Thyroid gland (tissue), 4 donors: Measurements from ENCODE around the gene ELMO1.

Experiments used
- POLR2A ChIP-seq, 2 donors: fragments of 450-650 bp; IDR thresholded peaks; one replicate each; pipeline ENCODE4 v1.6.1; 2017; ENCODE audit warnings: antibody characterized with exemption in 2 of 2, mild to moderate bottlenecking in 2 of 2, moderate library complexity in 1 of 2
- TF ChIP-seq, protein P1 (sequence below), 6 experiments: fragments of 200-600 bp in 3 of 6; fragments of 450-650 bp in 3 of 6; sonication (generic) in 3 of 6; IDR thresholded peaks; one replicate each; pipeline ENCODE4 v1.5.1; 2016 to 2019; ENCODE audit warnings: antibody characterized with exemption in 6 of 6, mild to moderate bottlenecking in 2 of 6, inconsistent platforms in 1 of 6, moderate library complexity in 1 of 6

DNA sequence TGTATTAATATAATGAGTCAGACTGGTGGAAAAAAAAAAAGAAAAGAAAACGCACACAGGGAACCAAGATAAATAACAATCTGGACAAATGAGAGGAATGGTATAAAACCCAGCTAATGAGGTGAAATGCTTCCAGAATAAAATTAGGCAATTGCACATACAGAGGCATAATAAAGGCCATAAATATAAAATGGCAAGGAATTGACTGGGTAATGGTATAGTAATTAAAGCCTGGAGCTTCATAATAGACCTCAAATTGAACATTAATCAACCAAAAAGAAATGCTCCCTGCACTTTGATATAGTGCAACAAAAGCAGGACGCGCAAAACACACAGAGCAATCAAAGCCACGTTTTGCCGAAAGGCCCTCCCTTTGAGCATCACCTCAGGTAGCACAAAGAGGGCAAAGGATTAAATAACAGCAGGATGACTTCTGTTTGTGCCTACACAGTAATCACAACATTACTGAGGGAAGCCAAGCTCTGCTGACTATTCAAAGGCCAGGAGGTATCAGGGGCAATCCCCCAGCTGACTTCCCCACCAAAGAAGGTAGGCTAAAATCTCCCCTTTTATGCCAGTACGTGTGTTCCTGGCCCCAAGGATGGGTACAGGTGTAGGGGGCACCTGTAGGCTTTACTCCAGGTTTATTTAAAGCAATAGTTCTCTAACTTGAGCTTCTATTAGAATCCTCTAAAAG, 343.7 kb downstream of the ELMO1 start:
- no peak for TF ChIP-seq POLR2A (IDR thresholded peaks at IDR 0.05)
- TF ChIP-seq, protein P1, sequence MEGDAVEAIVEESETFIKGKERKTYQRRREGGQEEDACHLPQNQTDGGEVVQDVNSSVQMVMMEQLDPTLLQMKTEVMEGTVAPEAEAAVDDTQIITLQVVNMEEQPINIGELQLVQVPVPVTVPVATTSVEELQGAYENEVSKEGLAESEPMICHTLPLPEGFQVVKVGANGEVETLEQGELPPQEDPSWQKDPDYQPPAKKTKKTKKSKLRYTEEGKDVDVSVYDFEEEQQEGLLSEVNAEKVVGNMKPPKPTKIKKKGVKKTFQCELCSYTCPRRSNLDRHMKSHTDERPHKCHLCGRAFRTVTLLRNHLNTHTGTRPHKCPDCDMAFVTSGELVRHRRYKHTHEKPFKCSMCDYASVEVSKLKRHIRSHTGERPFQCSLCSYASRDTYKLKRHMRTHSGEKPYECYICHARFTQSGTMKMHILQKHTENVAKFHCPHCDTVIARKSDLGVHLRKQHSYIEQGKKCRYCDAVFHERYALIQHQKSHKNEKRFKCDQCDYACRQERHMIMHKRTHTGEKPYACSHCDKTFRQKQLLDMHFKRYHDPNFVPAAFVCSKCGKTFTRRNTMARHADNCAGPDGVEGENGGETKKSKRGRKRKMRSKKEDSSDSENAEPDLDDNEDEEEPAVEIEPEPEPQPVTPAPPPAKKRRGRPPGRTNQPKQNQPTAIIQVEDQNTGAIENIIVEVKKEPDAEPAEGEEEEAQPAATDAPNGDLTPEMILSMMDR (IDR thresholded peaks at IDR 0.05), result no peak
